Right lobe of liver (tissue), 6 donors: ENCODE data around the gene BICDL1. TPM values are rescaled to one million over a fixed set of nuclear protein-coding genes. Genes with fewer than 3 reads are reported as not detected.

Experiments used
- ATAC-seq, 4 donors: fragments of 200-7000 bp; cut with Tn5 transposase; one replicate each; pipeline ENCODE4 v1.9.1; 2020; ENCODE audit warnings: mild to moderate bottlenecking in 4 of 4, moderate library complexity in 4 of 4
- DNase-seq, 3 donors: peaks; one replicate each; pipeline ENCODE4 v3.0.0-alpha.2; 2020
- H3K27ac ChIP-seq, 3 donors: fragments of 200-600 bp; one replicate each; pipeline ENCODE4 v1.8.0; 2022
- H3K27me3 ChIP-seq, 2 donors: fragments of 200-600 bp; one replicate each; pipeline ENCODE4 v1.8.0; 2022
- H3K36me3 ChIP-seq, 4 donors: fragments of 200-600 bp; sonication (generic) in 1 of 4; one replicate each; pipeline versions ENCODE4 v1.5.1 to v1.8.0; 2017 to 2022; ENCODE audit warnings: control low read depth in 1 of 4
- H3K4me1 ChIP-seq, 4 donors: fragments of 200-600 bp; sonication (generic) in 1 of 4; one replicate each; pipeline versions ENCODE4 v1.5.1 to v1.8.0; 2017 to 2022; ENCODE audit warnings: control low read depth in 1 of 4
- H3K4me3 ChIP-seq, 3 donors: fragments of 200-600 bp; one replicate each; pipeline ENCODE4 v1.8.0; 2022
- H3K9me3 ChIP-seq, 4 donors: fragments of 200-600 bp; sonication (generic) in 1 of 4; one replicate each; pipeline versions ENCODE4 v1.5.1 to v1.8.0; 2017 to 2022; ENCODE audit warnings: control low read depth in 1 of 4
- CTCF ChIP-seq, 4 donors: fragments of 200-600 bp in 3 of 4; fragments of 450-650 bp in 1 of 4; IDR thresholded peaks; one replicate each; pipeline versions ENCODE4 v1.5.1 to v1.8.0; 2016 to 2022; ENCODE audit warnings: antibody characterized with exemption in 4 of 4, mild to moderate bottlenecking in 2 of 4
- POLR2A ChIP-seq: fragments of 450-650 bp; IDR thresholded peaks from one replicate; pipeline ENCODE4 v1.6.1; 2017; ENCODE audit warnings: antibody characterized with exemption, mild to moderate bottlenecking
- WGBS: methylation state at CpG from one replicate; pipeline ENCODE4 v1.1.6; 2018; ENCODE audit warnings: low coverage, low lambda C conversion rate; ENCODE audit not compliant: insufficient coverage; ENCODE audit errors: missing lambda C conversion rate; 5-methylcytosine and 5-hydroxymethylcytosine counted together
- intact Hi-C, 2 donors: fragments of 100-400 bp; cut with DNase I; formaldehyde crosslinking; loops; one replicate each; pipeline versions ENCODE4 v1.11.2 to v1.14.1; 2022
- total RNA-seq, 6 experiments: library from RNA; depleted of rRNA in 2 of 6; stranded (reverse); fragments of >200 nt in 2 of 6; fragmentation: NEBNext Ultra II Directional in 3 of 6; extraction: Animal tissue kit (Norgen Biotek cat#: 25700) in 3 of 6; gene quantifications; one replicate each; pipeline versions ENCODE4 v1.1.0 to v1.2.4, GENCODE V29; 2016 to 2023
- donor health status: DM: no; HTN: yes; CAD: no.
- donor health status: DM: no; HTN: no; CAD: no.
- donor health status: DM: no; HTN: no; CAD: no.
- donor health status: DM: no; HTN: yes; CAD: no.
- donor health status: DM: no; HTN: yes; CAD: no.

BICDL1 gene
- total RNA-seq, 6 experiments from 2014 or later: 1.5 to 13.0 (median 8.7) TPM

- ATAC-seq: peak in 1 of 4 donors; percentile 2
- Histone ChIP-seq H3K4me1 (no peaks in the 10 kb centered on the region), H3K9me3 (no peaks in the 10 kb centered on the region), H3K4me3 (no peak overlapping the region), H3K36me3 (peaks cover 0 to 28% (median 12%) of the 10 kb centered on the region in 4 donors), H3K27ac (no peak overlapping the region), H3K27me3 (no peaks in the 10 kb centered on the region)
- TF ChIP-seq CTCF (IDR thresholded peaks at IDR 0.05) (no peak), POLR2A (no peak)
- 79% methylated on average over 9 of the region's 17 CpGs for WGBS
- peak in 1 of 3 donors; percentile 46 for DNase-seq
- intact Hi-C loops: loop anchor here in 1 of 2 donors (10.0 kb wide), 1 partner anchor 99 kb away; no protein-coding TSS in a partner anchor
Observed at GRCh38 chr12:120093592-120094355, 104.7 kb downstream of the BICDL1 start.

- Histone ChIP-seq H3K27ac (no peak overlapping the region), H3K36me3 (peaks cover 0 to 34% (median 12%) of the 10 kb centered on the region in 4 donors), H3K27me3 (no peaks in the 10 kb centered on the region), H3K4me1 (no peaks in the 10 kb centered on the region), H3K9me3 (no peaks in the 10 kb centered on the region), H3K4me3 (no peak overlapping the region)
- DNase-seq (peak in 1 of 3 donors; percentile 42), ATAC-seq (no peak)
- no peak for TF ChIP-seq CTCF (IDR thresholded peaks at IDR 0.05)
- TF ChIP-seq POLR2A: no peak
- 64% methylated on average over 6 of the region's 9 CpGs for WGBS
- intact Hi-C loops: loop anchor here in 1 of 2 donors (10.0 kb wide), 1 partner anchor 100 kb away; no protein-coding TSS in a partner anchor
Observed at GRCh38 chr12:120094485-120094884, 105.4 kb downstream of the BICDL1 start.

- Histone ChIP-seq H3K36me3 (peaks cover 0 to 34% (median 12%) of the 10 kb centered on the region in 4 donors), H3K27me3 (no peaks in the 10 kb centered on the region), H3K27ac (no peak overlapping the region), H3K9me3 (no peaks in the 10 kb centered on the region), H3K4me1 (no peaks in the 10 kb centered on the region), H3K4me3 (no peak overlapping the region)
- no peak for DNase-seq
- no peak for ATAC-seq
- 100% methylated on average over 3 of the region's 13 CpGs for WGBS
- TF ChIP-seq POLR2A: no peak
- no peak for TF ChIP-seq CTCF (IDR thresholded peaks at IDR 0.05)
- intact Hi-C loops: loop anchor here in 1 of 2 donors (10.0 kb wide), 1 partner anchor 101 kb away; no protein-coding TSS in a partner anchor
Observed at GRCh38 chr12:120095331-120095730, 106.3 kb downstream of the BICDL1 start.

- H3K4me1 ChIP-seq: no peaks in the 10 kb centered on the region
- no peaks in the 10 kb centered on the region for H3K9me3 ChIP-seq
- H3K36me3 ChIP-seq: peaks cover 0 to 34% (median 12%) of the 10 kb centered on the region in 4 donors
- H3K27me3 ChIP-seq: no peaks in the 10 kb centered on the region
- H3K27ac ChIP-seq: no peak overlapping the region
- intact Hi-C loops: loop anchor here in 1 of 2 donors (10.0 kb wide), 1 partner anchor 101 kb away; no protein-coding TSS in a partner anchor
- no peak for TF ChIP-seq CTCF (IDR thresholded peaks at IDR 0.05)
- TF ChIP-seq POLR2A: no peak
- ATAC-seq (no peak), DNase-seq (no peak)
- H3K4me3 ChIP-seq: no peak overlapping the region
- 86% methylated on average over 2 of the region's 8 CpGs for WGBS
Observed at GRCh38 chr12:120095736-120096135, 106.7 kb downstream of the BICDL1 start.
